ENCODE measurements around the gene RICTOR. TPM values are rescaled to one million over a fixed set of nuclear protein-coding genes. Genes with fewer than 3 reads are reported as not detected.

Gene RICTOR
- total RNA-seq, 6 experiments from 2014 or later, result 16.1 to 24.0 (median 20.1) TPM

DNA sequence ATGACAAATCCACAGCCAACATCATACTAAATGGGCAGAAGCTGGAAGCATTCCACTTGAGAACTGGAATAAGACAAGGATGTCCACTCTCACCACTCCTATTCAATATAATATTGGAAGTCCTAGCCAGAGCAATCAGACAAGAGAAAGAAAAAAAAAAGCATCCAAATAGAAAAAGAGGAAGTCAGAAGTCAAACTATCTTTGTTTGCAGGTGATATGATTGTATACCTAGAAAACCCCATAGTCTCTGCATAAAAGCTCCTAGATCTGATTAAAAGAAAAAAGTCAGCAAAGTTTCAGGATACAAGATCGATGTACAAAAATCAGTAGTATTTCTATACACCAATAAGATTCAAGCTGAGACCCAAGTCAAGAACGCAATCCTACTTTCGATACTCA, 162.3 kb downstream of the RICTOR start:
- no peak overlapping the region for H3K27ac Mint-ChIP-seq
- peaks cover 23% of the 10 kb centered on the region for H3K4me1 Mint-ChIP-seq (ENCODE audit: low read depth)
- H3K9me3 Mint-ChIP-seq, result no peaks in the 10 kb centered on the region
- H3K27me3 Mint-ChIP-seq (ENCODE audit: insufficient read depth), result no peaks in the 10 kb centered on the region
- H3K36me3 Mint-ChIP-seq (ENCODE audit: low read depth), result peaks cover 25% of the 10 kb centered on the region
- no peak for TF ChIP-seq CTCF (IDR thresholded peaks at IDR 0.05)
- no peak for DNase-seq
- no peak overlapping the region for H3K4me3 Mint-ChIP-seq

GRCh38 chr5:38906503-38906902, 167.7 kb downstream of the RICTOR start:
- Mint-ChIP-seq H3K36me3 (ENCODE audit: low read depth) (peaks cover 55% of the 10 kb centered on the region), H3K9me3 (no peaks in the 10 kb centered on the region), H3K4me3 (no peak overlapping the region), H3K27ac (no peak overlapping the region), H3K27me3 (ENCODE audit: insufficient read depth) (no peaks in the 10 kb centered on the region), H3K4me1 (ENCODE audit: low read depth) (peaks cover 16% of the 10 kb centered on the region)
- DNase-seq, result no peak
- TF ChIP-seq CTCF (IDR thresholded peaks at IDR 0.05), result no peak

DNA sequence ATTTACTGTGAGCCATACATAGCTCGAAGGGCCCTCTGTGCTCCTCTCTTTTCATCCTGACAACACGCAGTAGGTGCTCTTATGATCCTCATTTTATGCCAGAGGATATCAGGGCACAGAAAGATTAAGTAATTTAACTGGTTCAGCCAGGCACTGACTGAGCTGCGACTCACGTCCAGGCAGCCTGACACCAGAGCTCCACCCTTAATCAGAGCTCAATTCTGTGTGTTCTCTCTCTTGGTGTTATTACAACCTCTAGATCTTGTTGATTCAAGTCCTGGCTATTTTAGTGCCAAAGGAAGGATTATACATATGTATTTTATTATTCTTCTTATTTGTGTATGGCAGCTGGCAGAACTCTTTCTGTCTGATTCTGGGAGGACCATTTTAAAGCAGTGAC, 168.7 kb downstream of the RICTOR start:
- Mint-ChIP-seq H3K27ac (no peak overlapping the region), H3K9me3 (no peaks in the 10 kb centered on the region), H3K27me3 (ENCODE audit: insufficient read depth) (no peaks in the 10 kb centered on the region), H3K36me3 (ENCODE audit: low read depth) (peaks cover 64% of the 10 kb centered on the region), H3K4me1 (ENCODE audit: low read depth) (peaks cover 14% of the 10 kb centered on the region), H3K4me3 (no peak overlapping the region)
- peak; percentile 31 for DNase-seq
- TF ChIP-seq CTCF (IDR thresholded peaks at IDR 0.05), result no peak

DNA sequence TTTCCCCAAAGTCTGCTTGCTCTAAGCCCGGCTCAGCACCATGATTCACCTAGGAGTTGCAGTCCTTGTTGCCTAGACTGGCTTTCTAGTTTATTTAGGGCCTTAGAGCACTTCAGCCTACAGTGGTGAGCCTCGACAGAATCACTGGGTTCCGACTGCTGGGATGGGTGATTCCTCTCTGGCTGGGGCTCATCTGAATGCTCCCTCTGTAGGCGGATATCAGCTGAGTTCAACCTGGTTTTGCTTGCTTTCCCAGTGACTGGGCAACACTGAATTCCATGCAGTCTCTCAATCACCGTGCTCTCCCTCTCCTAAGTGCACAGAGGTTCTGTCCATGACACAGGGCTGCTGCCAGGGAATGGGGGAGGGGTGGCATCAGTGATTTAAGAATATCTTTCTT, 174.3 kb downstream of the RICTOR start:
- Mint-ChIP-seq H3K27me3 (ENCODE audit: insufficient read depth) (no peaks in the 10 kb centered on the region), H3K4me3 (no peak overlapping the region), H3K4me1 (ENCODE audit: low read depth) (0 out of 2 replicates have a peak, but pooled peaks cover 5% of the 10 kb centered on the region), H3K27ac (no peak overlapping the region), H3K36me3 (ENCODE audit: low read depth) (peaks cover 74% of the 10 kb centered on the region), H3K9me3 (peaks cover 12% of the 10 kb centered on the region)
- no peak for TF ChIP-seq CTCF (IDR thresholded peaks at IDR 0.05)
- no peak for DNase-seq

GRCh38 chr5:38896760-38897159, 177.4 kb downstream of the RICTOR start:
- peaks cover 12% of the 10 kb centered on the region for H3K9me3 Mint-ChIP-seq
- no peak overlapping the region for H3K4me3 Mint-ChIP-seq
- peaks cover 70% of the 10 kb centered on the region for H3K36me3 Mint-ChIP-seq (ENCODE audit: low read depth)
- TF ChIP-seq CTCF (IDR thresholded peaks at IDR 0.05), result no peak
- DNase-seq, result no peak
- no peaks in the 10 kb centered on the region; the same call in 1 of the 2 replicates for H3K27me3 Mint-ChIP-seq (ENCODE audit: insufficient read depth)
- no peak overlapping the region for H3K27ac Mint-ChIP-seq
- H3K4me1 Mint-ChIP-seq (ENCODE audit: low read depth), result no peaks in the 10 kb centered on the region

DNA sequence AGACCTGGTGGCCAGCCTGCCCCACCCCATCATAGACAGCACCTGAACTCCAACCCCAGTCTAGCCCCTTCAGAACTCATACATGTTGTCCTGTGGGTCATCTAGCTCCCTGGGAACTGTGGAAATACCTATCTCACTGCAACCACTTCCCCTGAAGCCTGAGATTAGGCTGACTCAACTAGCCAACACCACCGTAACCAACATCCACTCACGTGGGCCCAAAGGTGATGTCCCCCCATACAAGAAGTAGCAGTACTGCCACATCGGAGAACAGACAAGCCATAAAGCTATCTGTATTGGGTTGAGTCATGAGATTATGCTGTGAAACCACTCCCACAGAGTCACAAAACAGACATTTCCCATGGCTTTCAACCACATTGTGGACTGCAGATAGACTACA, 181.8 kb downstream of the RICTOR start:
- no peak for DNase-seq
- Mint-ChIP-seq H3K9me3 (peaks cover 12% of the 10 kb centered on the region), H3K4me1 (ENCODE audit: low read depth) (no peaks in the 10 kb centered on the region), H3K4me3 (no peak overlapping the region), H3K27me3 (ENCODE audit: insufficient read depth) (no peaks in the 10 kb centered on the region; the same call in 1 of the 2 replicates), H3K36me3 (ENCODE audit: low read depth) (peaks cover 67% of the 10 kb centered on the region), H3K27ac (no peak overlapping the region)
- TF ChIP-seq CTCF (IDR thresholded peaks at IDR 0.05), result no peak
